ENCODE measurements around the gene OSGIN1.
A peak's percentile ranks its signal among the peaks of the same experiment; 100 is the strongest.
"Not testable (repeated sequence)": the region's sequence is repeated elsewhere in the genome, so short reads cannot be mapped to it uniquely, and the experiment has no call there.

Gene OSGIN1

GRCh38 chr16:83940630-83941378 lies 12.2 kb upstream of the OSGIN1 start:
- no peak for DNase-seq (ENCODE audit: low spot score)

GRCh38 chr16:83941546-83941945 lies 11.5 kb upstream of the OSGIN1 start:
- not testable (repeated sequence) for DNase-seq (ENCODE audit: low spot score)

GRCh38 chr16:83942074-83942473 lies 11.0 kb upstream of the OSGIN1 start:
- DNase-seq (ENCODE audit: low spot score) = no peak

- DNase-seq (ENCODE audit: low spot score) = no peak
Measured at GRCh38 chr16:83942815-83943515, 10.1 kb upstream of the OSGIN1 start.

GRCh38 chr16:83943516-83944050 lies 9.5 kb upstream of the OSGIN1 start:
- no peak for DNase-seq (ENCODE audit: low spot score)

- DNase-seq (ENCODE audit: low spot score) = no peak
Measured at GRCh38 chr16:83945587-83945986, 7.5 kb upstream of the OSGIN1 start.

GRCh38 chr16:83946154-83946780 lies 6.8 kb upstream of the OSGIN1 start:
- no peak for DNase-seq (ENCODE audit: low spot score)

- no peak for DNase-seq (ENCODE audit: low spot score)
Measured at GRCh38 chr16:83946781-83947566, 6.1 kb upstream of the OSGIN1 start.

GRCh38 chr16:83947642-83948234 lies 5.3 kb upstream of the OSGIN1 start:
- DNase-seq (ENCODE audit: low spot score) = no peak

GRCh38 chr16:83948914-83949723 lies 3.9 kb upstream of the OSGIN1 start:
- no peak for DNase-seq (ENCODE audit: low spot score)

- DNase-seq (ENCODE audit: low spot score) = no peak
Measured at GRCh38 chr16:83949724-83950001, 3.4 kb upstream of the OSGIN1 start.

GRCh38 chr16:83950862-83951399 lies 2.1 kb upstream of the OSGIN1 start:
- not testable (repeated sequence) for DNase-seq (ENCODE audit: low spot score)

GRCh38 chr16:83951544-83951943 lies 1.5 kb upstream of the OSGIN1 start:
- DNase-seq (ENCODE audit: low spot score) = no peak

GRCh38 chr16:83952587-83952939 lies 477 bp upstream of the OSGIN1 start:
- DNase-seq (ENCODE audit: low spot score) = no peak

- DNase-seq (ENCODE audit: low spot score) = peak; percentile 29
Measured at GRCh38 chr16:83953796-83954576, 946 bp downstream of the OSGIN1 start.

- no peak for DNase-seq (ENCODE audit: low spot score)
Measured at GRCh38 chr16:83954577-83955016, 1.6 kb downstream of the OSGIN1 start.

GRCh38 chr16:83955218-83956130 lies 2.4 kb downstream of the OSGIN1 start:
- no peak for DNase-seq (ENCODE audit: low spot score)

- peak; percentile 71 for DNase-seq (ENCODE audit: low spot score)
Measured at GRCh38 chr16:83956336-83957289, 3.6 kb downstream of the OSGIN1 start.

Data from hematopoietic multipotent progenitor cell treated with erythropoietin and hydrocortisone succinate and interleukin-3 and kit ligand, for 15 days (in vitro differentiated cells).